Islet precursor cell (in vitro differentiated cells): ENCODE results near the gene KRT34.
"Not testable (repeated sequence)": the region's sequence is repeated elsewhere in the genome, so short reads cannot be mapped to it uniquely, and the experiment has no call there.

Experiments
- DNase-seq: peaks from one replicate; pipeline ENCODE4 v3.0.0-alpha.2; 2018

Gene KRT34

GRCh38 chr17:41403404-41404023 lies 21.4 kb upstream of the KRT34 start:
- DNase-seq: peak; percentile 32

- DNase-seq: peak; percentile 42
These were observed 20.1 kb upstream of the KRT34 start for GRCh38 chr17:41402161-41402560.

- DNase-seq: peak; percentile 42
These were observed 15.0 kb upstream of the KRT34 start, which contains the start of gene KRT31 for GRCh38 chr17:41396996-41397660. TSS of gene KRT31 (minus strand) at chr17:41397608. CDS start at chr17:41397539, 69 bp downstream.

- peak; percentile 48 for DNase-seq
These were observed 14.2 kb upstream of the KRT34 start for GRCh38 chr17:41396340-41396739.

- no peak for DNase-seq
These were observed 13.5 kb upstream of the KRT34 start for GRCh38 chr17:41395611-41396010.

- not testable (repeated sequence) for DNase-seq
These were observed 12.9 kb upstream of the KRT34 start for GRCh38 chr17:41395044-41395443.

GRCh38 chr17:41394254-41394996 lies 12.3 kb upstream of the KRT34 start:
- DNase-seq: peak; percentile 24

- DNase-seq: peak; percentile 52
These were observed 11.7 kb upstream of the KRT34 start for GRCh38 chr17:41393826-41394225.

- DNase-seq: peak; percentile 58
These were observed 11.2 kb upstream of the KRT34 start for GRCh38 chr17:41393294-41393693.

GRCh38 chr17:41392278-41392677 lies 10.2 kb upstream of the KRT34 start:
- no peak for DNase-seq

GRCh38 chr17:41391535-41391934 lies 9.4 kb upstream of the KRT34 start:
- DNase-seq: no peak

- DNase-seq: peak; percentile 74
These were observed 8.4 kb upstream of the KRT34 start for GRCh38 chr17:41390411-41390938.

GRCh38 chr17:41387670-41388069 lies 5.6 kb upstream of the KRT34 start:
- no peak for DNase-seq

- no peak for DNase-seq
These were observed 4.1 kb upstream of the KRT34 start for GRCh38 chr17:41386227-41386626.

GRCh38 chr17:41383690-41384089 lies 1.6 kb upstream of the KRT34 start:
- peak; percentile 35 for DNase-seq

GRCh38 chr17:41382394-41382793 lies 288 bp upstream of the KRT34 start:
- peak; percentile 51 for DNase-seq

GRCh38 chr17:41380091-41380490 lies 2.0 kb downstream of the KRT34 start:
- not testable (repeated sequence) for DNase-seq

- DNase-seq: no peak
These were observed 4.6 kb downstream of the KRT34 start for GRCh38 chr17:41377546-41377945.

- no peak for DNase-seq
These were observed 12.4 kb downstream of the KRT34 start, which contains the start of gene KRT33B for GRCh38 chr17:41369713-41370112. TSS of gene KRT33B (minus strand) at chr17:41369813. CDS start at chr17:41369750, 63 bp downstream.

- DNase-seq: no peak
These were observed 13.1 kb downstream of the KRT34 start for GRCh38 chr17:41369023-41369422.

GRCh38 chr17:41367426-41368075 lies 14.6 kb downstream of the KRT34 start:
- peak; percentile 67 for DNase-seq

GRCh38 chr17:41366070-41366469 lies 16.0 kb downstream of the KRT34 start:
- DNase-seq: no peak

GRCh38 chr17:41363881-41364280 lies 18.2 kb downstream of the KRT34 start:
- DNase-seq: no peak
